Keratinocyte (primary cell): ENCODE data around the gene TNFRSF4.

Experiments used
- CTCF ChIP-seq, 3 experiments: IDR thresholded peaks in 1 of 3; conservative IDR thresholded peaks in 1 of 3; optimal IDR thresholded peaks in 1 of 3; 2 replicates in 2 of 3; 3 replicates in 1 of 3; pipeline versions ENCODE3 to v1.5.1; 2011; ENCODE audit warnings: low read length in 3 of 3, mild to moderate bottlenecking in 3 of 3, moderate library complexity in 2 of 3, control low read depth in 1 of 3, inconsistent platforms in 1 of 3; ENCODE audit not compliant: insufficient read depth in 2 of 3; ENCODE audit errors: extremely low read depth in 1 of 3
- EZH2 ChIP-seq: IDR thresholded peaks from one replicate; pipeline ENCODE4 v1.6.1; 2012; ENCODE audit warnings: inconsistent platforms, mild to moderate bottlenecking, low read length, moderate library complexity

- TF ChIP-seq EZH2 (no peak), CTCF (optimal IDR thresholded peaks at IDR 0.05 in 1 of 3, IDR thresholded peaks at IDR 0.05 in 1 of 3, conservative IDR thresholded peaks at IDR 0.05 in 1 of 3; ENCODE audit: extremely low read depth in 1 of 3, insufficient read depth in 2 of 3, low read length in 3 of 3) (no peak)
Observed at GRCh38 chr1:1199141-1199960, 14.6 kb downstream of the TNFRSF4 start.
